Measurements from ENCODE around the gene DACT2.

DNA sequence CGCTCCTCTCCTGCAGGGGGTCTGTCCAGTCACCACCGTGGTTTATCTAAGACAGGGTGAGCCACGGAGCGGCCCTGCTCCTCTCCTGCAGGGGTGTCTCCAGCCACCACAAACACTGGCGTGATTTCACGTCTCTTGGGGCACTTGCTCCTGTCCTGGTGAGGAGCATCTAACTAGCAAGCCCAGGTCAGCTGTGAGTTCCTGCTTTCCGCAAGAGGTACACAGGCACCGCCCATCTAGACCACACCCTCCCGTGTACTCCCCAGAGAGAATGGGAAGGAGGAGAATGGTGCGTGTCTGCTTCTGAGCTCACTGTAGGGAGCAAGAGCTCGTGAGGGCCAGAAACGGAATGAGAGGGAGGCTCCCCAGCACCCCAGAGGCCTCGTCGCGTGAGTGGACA lies 40.7 kb downstream of the DACT2 start:
- TF ChIP-seq, protein P1, sequence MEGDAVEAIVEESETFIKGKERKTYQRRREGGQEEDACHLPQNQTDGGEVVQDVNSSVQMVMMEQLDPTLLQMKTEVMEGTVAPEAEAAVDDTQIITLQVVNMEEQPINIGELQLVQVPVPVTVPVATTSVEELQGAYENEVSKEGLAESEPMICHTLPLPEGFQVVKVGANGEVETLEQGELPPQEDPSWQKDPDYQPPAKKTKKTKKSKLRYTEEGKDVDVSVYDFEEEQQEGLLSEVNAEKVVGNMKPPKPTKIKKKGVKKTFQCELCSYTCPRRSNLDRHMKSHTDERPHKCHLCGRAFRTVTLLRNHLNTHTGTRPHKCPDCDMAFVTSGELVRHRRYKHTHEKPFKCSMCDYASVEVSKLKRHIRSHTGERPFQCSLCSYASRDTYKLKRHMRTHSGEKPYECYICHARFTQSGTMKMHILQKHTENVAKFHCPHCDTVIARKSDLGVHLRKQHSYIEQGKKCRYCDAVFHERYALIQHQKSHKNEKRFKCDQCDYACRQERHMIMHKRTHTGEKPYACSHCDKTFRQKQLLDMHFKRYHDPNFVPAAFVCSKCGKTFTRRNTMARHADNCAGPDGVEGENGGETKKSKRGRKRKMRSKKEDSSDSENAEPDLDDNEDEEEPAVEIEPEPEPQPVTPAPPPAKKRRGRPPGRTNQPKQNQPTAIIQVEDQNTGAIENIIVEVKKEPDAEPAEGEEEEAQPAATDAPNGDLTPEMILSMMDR (IDR thresholded peaks at IDR 0.05; ENCODE audit: borderline replicate concordance, extremely low read depth, low read length, poor library complexity, severe bottlenecking), result no peak
- TF ChIP-seq EZH2 (IDR thresholded peaks at IDR 0.05; ENCODE audit: borderline replicate concordance, low read depth, low read length, severe bottlenecking), result no peak
